ENCODE data around the gene PITPNM1.

Gene PITPNM1

GRCh38 chr11:67450796-67451657 is 54.1 kb downstream of the PITPNM1 start:
- peaks cover 38 to 81% of the 10 kb centered on the region in 2 donors for H3K4me1 Mint-ChIP-seq
- H3K9me3 Mint-ChIP-seq = no peaks in the 10 kb centered on the region
- H3K27me3 Mint-ChIP-seq = no peaks in the 10 kb centered on the region
- peak overlapping the region in 1 of 2 donors; percentile 32 for H3K4me3 Mint-ChIP-seq
- ATAC-seq (replicated peaks) (no peak), DNase-seq (no peak)
- peak overlapping the region; percentile 94 for H3K27ac Mint-ChIP-seq
- H3K36me3 Mint-ChIP-seq = no peaks in the 10 kb centered on the region

DNA sequence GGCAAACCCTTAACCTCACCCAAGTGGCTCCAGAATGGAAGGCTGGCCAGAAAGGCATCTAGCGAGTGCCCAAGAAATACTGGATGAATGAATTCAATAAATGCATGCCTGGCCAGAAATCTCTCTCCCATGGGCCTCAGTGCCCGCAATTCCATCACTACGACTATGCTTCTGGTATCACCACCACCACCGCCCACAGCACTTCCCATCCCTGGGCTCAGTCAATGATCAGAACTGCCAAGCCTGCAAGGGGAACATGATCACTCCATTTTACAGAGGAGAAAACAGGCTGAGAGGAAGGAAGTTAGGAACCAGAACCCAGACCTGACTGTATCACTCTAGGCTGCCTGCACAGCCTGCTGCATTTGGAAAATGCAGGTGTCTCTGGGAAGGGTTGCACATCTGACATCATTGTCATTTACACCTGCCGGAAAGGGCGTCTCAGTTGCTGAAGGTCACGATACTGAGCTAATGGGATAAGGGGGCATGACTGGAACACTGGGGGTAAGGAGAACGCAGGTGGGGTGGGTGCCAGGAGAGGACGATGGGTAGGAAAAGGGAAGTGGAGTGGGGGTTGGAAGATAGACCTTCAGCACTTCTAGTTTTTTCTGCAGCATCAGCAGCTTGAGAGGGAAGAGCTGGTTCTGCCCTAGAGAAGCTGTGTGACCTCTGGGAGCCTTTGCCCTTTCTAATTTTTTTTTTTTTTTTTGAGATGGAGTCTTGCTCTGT is 55.9 kb downstream of the PITPNM1 start:
- peak; percentile 12 to 36 for ATAC-seq (replicated peaks)
- no peak overlapping the region for H3K4me3 Mint-ChIP-seq
- no peak for DNase-seq
- no peaks in the 10 kb centered on the region for H3K27me3 Mint-ChIP-seq
- H3K4me1 Mint-ChIP-seq = peaks cover 47 to 81% of the 10 kb centered on the region in 2 donors
- H3K9me3 Mint-ChIP-seq = no peaks in the 10 kb centered on the region
- no peaks in the 10 kb centered on the region for H3K36me3 Mint-ChIP-seq
- H3K27ac Mint-ChIP-seq = peak overlapping the region; percentile 80

DNA sequence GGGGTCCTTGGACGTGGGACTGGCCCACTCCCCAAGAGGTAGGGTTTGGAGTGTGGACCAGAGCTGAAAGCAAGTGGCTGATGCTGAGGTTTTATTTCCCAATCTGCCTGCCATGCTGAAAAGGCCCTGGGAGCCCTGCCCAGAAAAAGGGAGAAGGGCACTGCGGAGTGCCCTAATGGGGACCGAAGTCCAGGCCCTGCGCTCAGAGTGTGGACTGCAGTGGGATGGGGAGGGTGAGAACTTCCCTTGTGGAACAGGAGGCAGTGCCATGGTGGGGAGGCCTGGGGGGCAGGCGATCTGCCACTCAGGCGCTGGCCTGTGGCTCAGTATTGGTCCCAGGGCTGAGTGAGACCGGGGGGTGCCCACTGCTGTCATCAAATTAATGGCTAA is 56.9 kb downstream of the PITPNM1 start:
- Mint-ChIP-seq H3K27me3 (no peaks in the 10 kb centered on the region), H3K4me3 (peak overlapping the region in 1 of 2 donors; percentile 23), H3K36me3 (no peaks in the 10 kb centered on the region), H3K27ac (no peak overlapping the region), H3K9me3 (no peaks in the 10 kb centered on the region), H3K4me1 (peaks cover 49 to 86% of the 10 kb centered on the region in 2 donors)
- no peak for ATAC-seq (replicated peaks)
- DNase-seq = no peak

GRCh38 chr11:67445515-67445914 is 59.6 kb downstream of the PITPNM1 start:
- Mint-ChIP-seq H3K27me3 (no peaks in the 10 kb centered on the region), H3K27ac (peak overlapping the region; percentile 79), H3K36me3 (peaks cover 3 to 15% of the 10 kb centered on the region in 2 donors), H3K4me3 (peak overlapping the region; percentile 75 to 82), H3K4me1 (peaks cover 61 to 89% of the 10 kb centered on the region in 2 donors), H3K9me3 (no peaks in the 10 kb centered on the region)
- ATAC-seq (replicated peaks) (no peak), DNase-seq (no peak)

- H3K27me3 Mint-ChIP-seq = no peaks in the 10 kb centered on the region
- peak overlapping the region; percentile 96 for H3K27ac Mint-ChIP-seq
- H3K36me3 Mint-ChIP-seq = peaks cover 18 to 38% of the 10 kb centered on the region in 2 donors
- ATAC-seq (replicated peaks) (peak; percentile 1 to 5), DNase-seq (no peak)
- H3K4me3 Mint-ChIP-seq = peak overlapping the region; percentile 81 to 85
- peaks cover 63 to 93% of the 10 kb centered on the region in 2 donors for H3K4me1 Mint-ChIP-seq
- H3K9me3 Mint-ChIP-seq = no peaks in the 10 kb centered on the region
These were observed 62.4 kb downstream of the PITPNM1 start for GRCh38 chr11:67442504-67443404.
